SK-N-SH treated with all-trans-retinoic acid at 6 μM for 48 hours (cell line): Measurements from ENCODE around the gene MCAT.

Source experiments
- ATAC-seq: fragments of 200-7000 bp; cut with Tn5 transposase; 3 replicates; pipeline ENCODE4 v1.9.1; 2020; ENCODE audit warnings: mild to moderate bottlenecking, moderate library complexity
- ARNTL ChIP-seq: fragments of 450-650 bp; formaldehyde crosslinking; IDR thresholded peaks from 2 replicates; pipeline ENCODE4 v1.5.0; 2020; ENCODE audit warnings: low read depth, mild to moderate bottlenecking, moderate library complexity, borderline replicate concordance
- BACH2 ChIP-seq: fragments of 250-450 bp; sonication (Bioruptor Pico); IDR thresholded peaks from 2 replicates; pipeline ENCODE4 v1.9.0; 2021; ENCODE audit warnings: mild to moderate bottlenecking, borderline replicate concordance
- CSDC2 ChIP-seq: fragments of 250-450 bp; sonication (Bioruptor Pico); IDR thresholded peaks from 2 replicates; pipeline ENCODE4 v1.5.0; 2020; ENCODE audit warnings: mild to moderate bottlenecking, moderate library complexity
- ESRRG ChIP-seq: fragments of 250-450 bp; sonication (Bioruptor Pico); IDR thresholded peaks from 2 replicates; pipeline ENCODE4 v1.6.1; 2021; ENCODE audit warnings: mild to moderate bottlenecking
- GLIS3 ChIP-seq: fragments of 250-450 bp; sonication (Bioruptor Pico); IDR thresholded peaks from 2 replicates; pipeline ENCODE4 v1.5.0; 2020; ENCODE audit warnings: mild to moderate bottlenecking, moderate library complexity
- ISL1 ChIP-seq: fragments of 250-450 bp; sonication (Bioruptor Pico); IDR thresholded peaks from 2 replicates; pipeline ENCODE4 v2.1.2; 2022; ENCODE audit warnings: mild to moderate bottlenecking, moderate library complexity
- OSR1 ChIP-seq: fragments of 250-450 bp; sonication (Bioruptor Pico); IDR thresholded peaks from 2 replicates; pipeline ENCODE4 v1.8.0; 2022; ENCODE audit warnings: moderate library complexity, mild to moderate bottlenecking, inconsistent platforms
- PATZ1 ChIP-seq: fragments of 250-450 bp; sonication (Bioruptor Pico); IDR thresholded peaks from 2 replicates; pipeline ENCODE4 v1.8.0; 2020; ENCODE audit warnings: mild to moderate bottlenecking, moderate library complexity, borderline replicate concordance
- POU6F1 ChIP-seq: fragments of 250-450 bp; sonication (Bioruptor Pico); IDR thresholded peaks from 2 replicates; pipeline ENCODE4 v1.8.0; 2021; ENCODE audit warnings: low read depth, mild to moderate bottlenecking, moderate library complexity, borderline replicate concordance
- PPARA ChIP-seq: fragments of 250-450 bp; sonication (Bioruptor Pico); IDR thresholded peaks from 2 replicates; pipeline ENCODE4 v1.5.0; 2020; ENCODE audit warnings: mild to moderate bottlenecking, borderline replicate concordance
- RARB ChIP-seq: fragments of 250-450 bp; sonication (Bioruptor Pico); IDR thresholded peaks from 2 replicates; pipeline ENCODE4 v1.8.0; 2021; ENCODE audit warnings: mild to moderate bottlenecking, moderate library complexity
- SNAI2 ChIP-seq: fragments of 250-450 bp; sonication (Bioruptor Pico); IDR thresholded peaks from 2 replicates; pipeline ENCODE4 v1.5.0; 2020; ENCODE audit warnings: mild to moderate bottlenecking, moderate library complexity
- TCF4 ChIP-seq: fragments of 250-450 bp; sonication (Bioruptor Pico); IDR thresholded peaks from 2 replicates; pipeline ENCODE4 v1.8.0; 2021; ENCODE audit warnings: mild to moderate bottlenecking, moderate library complexity, borderline replicate concordance
- TOX ChIP-seq: fragments of 250-450 bp; sonication (Bioruptor Pico); IDR thresholded peaks from 2 replicates; pipeline ENCODE4 v1.8.0; 2021; ENCODE audit warnings: mild to moderate bottlenecking, moderate library complexity, borderline replicate concordance
- TSHZ2 ChIP-seq: fragments of 250-450 bp; sonication (Bioruptor Pico); IDR thresholded peaks from 2 replicates; pipeline ENCODE4 v1.5.0; 2020; ENCODE audit warnings: mild to moderate bottlenecking, moderate library complexity
- ZC3H10 ChIP-seq: fragments of 250-450 bp; sonication (Bioruptor Pico); IDR thresholded peaks from 2 replicates; pipeline ENCODE4 v1.5.1; 2021; ENCODE audit warnings: mild to moderate bottlenecking, moderate library complexity
- ZFP3 ChIP-seq: fragments of 250-450 bp; sonication (Bioruptor Pico); IDR thresholded peaks from 2 replicates; pipeline ENCODE4 v1.5.0; 2020; ENCODE audit warnings: mild to moderate bottlenecking, moderate library complexity
- ZFP30 ChIP-seq: fragments of 450-650 bp; formaldehyde crosslinking; IDR thresholded peaks from 2 replicates; pipeline ENCODE4 v1.5.0; 2022; ENCODE audit warnings: mild to moderate bottlenecking, moderate library complexity
- ZNF565 ChIP-seq: fragments of 450-650 bp; formaldehyde crosslinking; conservative IDR thresholded peaks from 2 replicates; pipeline ENCODE4 v1.5.0; 2020; ENCODE audit warnings: low read depth, mild to moderate bottlenecking, moderate library complexity
- ZNF70 ChIP-seq: fragments of 450-650 bp; formaldehyde crosslinking; IDR thresholded peaks from 2 replicates; pipeline ENCODE4 v1.5.0; 2020; ENCODE audit warnings: mild to moderate bottlenecking, moderate library complexity
- ZNF8 ChIP-seq: fragments of 450-650 bp; formaldehyde crosslinking; IDR thresholded peaks from 2 replicates; pipeline ENCODE4 v1.5.0; 2020; ENCODE audit warnings: mild to moderate bottlenecking, moderate library complexity
- TF ChIP-seq, protein P1 (sequence below): fragments of 250-450 bp; sonication (Bioruptor Pico); IDR thresholded peaks from 2 replicates; pipeline ENCODE4 v1.5.1; 2020; ENCODE audit warnings: low read depth, mild to moderate bottlenecking, moderate library complexity
- TF ChIP-seq, protein P2 (sequence below): fragments of 250-450 bp; sonication (Bioruptor Pico); IDR thresholded peaks from 2 replicates; pipeline ENCODE4 v1.5.1; 2021; ENCODE audit warnings: mild to moderate bottlenecking, moderate library complexity

The MCAT gene

DNA sequence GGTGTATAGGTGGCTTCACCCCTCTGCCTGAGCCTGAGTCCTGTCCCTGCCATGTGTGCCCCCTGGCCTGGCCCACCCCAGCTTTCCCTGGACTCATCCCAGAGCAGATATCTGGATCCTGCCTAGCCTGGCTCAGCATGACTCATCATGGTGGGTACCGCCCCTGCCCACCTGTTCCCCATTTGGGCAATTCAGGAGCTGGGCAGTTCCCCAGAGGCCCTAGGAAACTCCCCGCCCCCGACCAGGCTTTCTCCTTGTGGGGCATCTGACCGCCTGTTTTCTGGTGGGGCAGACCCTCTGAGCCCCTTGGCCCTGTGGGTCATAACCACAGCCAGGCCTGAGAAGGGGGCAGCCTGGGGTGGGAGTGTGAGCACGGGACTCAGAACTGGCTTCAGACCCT is 12.6 kb upstream of the MCAT start:
- no peak for TF ChIP-seq BACH2 (CRISPR knock-in tag)
- TF ChIP-seq, protein P1, sequence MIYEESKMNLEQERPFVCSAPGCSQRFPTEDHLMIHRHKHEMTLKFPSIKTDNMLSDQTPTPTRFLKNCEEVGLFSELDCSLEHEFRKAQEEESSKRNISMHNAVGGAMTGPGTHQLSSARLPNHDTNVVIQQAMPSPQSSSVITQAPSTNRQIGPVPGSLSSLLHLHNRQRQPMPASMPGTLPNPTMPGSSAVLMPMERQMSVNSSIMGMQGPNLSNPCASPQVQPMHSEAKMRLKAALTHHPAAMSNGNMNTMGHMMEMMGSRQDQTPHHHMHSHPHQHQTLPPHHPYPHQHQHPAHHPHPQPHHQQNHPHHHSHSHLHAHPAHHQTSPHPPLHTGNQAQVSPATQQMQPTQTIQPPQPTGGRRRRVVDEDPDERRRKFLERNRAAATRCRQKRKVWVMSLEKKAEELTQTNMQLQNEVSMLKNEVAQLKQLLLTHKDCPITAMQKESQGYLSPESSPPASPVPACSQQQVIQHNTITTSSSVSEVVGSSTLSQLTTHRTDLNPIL (CRISPR knock-in tag) = no peak
- TF ChIP-seq PPARA (CRISPR knock-in tag) = no peak
- no peak for TF ChIP-seq ZNF565 (CRISPR knock-in tag)
- TF ChIP-seq ZNF70 (CRISPR knock-in tag) = no peak
- TF ChIP-seq SNAI2 (CRISPR knock-in tag) = no peak
- no peak for TF ChIP-seq POU6F1 (CRISPR knock-in tag)
- no peak for TF ChIP-seq CSDC2 (CRISPR knock-in tag)
- TF ChIP-seq ESRRG = no peak
- TF ChIP-seq OSR1 = no peak
- no peak for TF ChIP-seq TSHZ2 (CRISPR knock-in tag)
- no peak for TF ChIP-seq ISL1 (CRISPR knock-in tag)
- TF ChIP-seq GLIS3 = no peak
- TF ChIP-seq TCF4 (CRISPR knock-in tag) = no peak
- no peak for TF ChIP-seq ARNTL
- no peak for TF ChIP-seq ZFP3 (CRISPR knock-in tag)
- TF ChIP-seq ZC3H10 (CRISPR knock-in tag) = no peak
- TF ChIP-seq, protein P2, sequence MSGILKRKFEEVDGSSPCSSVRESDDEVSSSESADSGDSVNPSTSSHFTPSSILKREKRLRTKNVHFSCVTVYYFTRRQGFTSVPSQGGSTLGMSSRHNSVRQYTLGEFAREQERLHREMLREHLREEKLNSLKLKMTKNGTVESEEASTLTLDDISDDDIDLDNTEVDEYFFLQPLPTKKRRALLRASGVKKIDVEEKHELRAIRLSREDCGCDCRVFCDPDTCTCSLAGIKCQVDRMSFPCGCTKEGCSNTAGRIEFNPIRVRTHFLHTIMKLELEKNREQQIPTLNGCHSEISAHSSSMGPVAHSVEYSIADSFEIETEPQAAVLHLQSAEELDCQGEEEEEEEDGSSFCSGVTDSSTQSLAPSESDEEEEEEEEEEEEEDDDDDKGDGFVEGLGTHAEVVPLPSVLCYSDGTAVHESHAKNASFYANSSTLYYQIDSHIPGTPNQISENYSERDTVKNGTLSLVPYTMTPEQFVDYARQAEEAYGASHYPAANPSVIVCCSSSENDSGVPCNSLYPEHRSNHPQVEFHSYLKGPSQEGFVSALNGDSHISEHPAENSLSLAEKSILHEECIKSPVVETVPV = no peak
- no peak for TF ChIP-seq TOX (CRISPR knock-in tag)
- TF ChIP-seq, all 23 proteins: peak for 0
- no peak for ATAC-seq

DNA sequence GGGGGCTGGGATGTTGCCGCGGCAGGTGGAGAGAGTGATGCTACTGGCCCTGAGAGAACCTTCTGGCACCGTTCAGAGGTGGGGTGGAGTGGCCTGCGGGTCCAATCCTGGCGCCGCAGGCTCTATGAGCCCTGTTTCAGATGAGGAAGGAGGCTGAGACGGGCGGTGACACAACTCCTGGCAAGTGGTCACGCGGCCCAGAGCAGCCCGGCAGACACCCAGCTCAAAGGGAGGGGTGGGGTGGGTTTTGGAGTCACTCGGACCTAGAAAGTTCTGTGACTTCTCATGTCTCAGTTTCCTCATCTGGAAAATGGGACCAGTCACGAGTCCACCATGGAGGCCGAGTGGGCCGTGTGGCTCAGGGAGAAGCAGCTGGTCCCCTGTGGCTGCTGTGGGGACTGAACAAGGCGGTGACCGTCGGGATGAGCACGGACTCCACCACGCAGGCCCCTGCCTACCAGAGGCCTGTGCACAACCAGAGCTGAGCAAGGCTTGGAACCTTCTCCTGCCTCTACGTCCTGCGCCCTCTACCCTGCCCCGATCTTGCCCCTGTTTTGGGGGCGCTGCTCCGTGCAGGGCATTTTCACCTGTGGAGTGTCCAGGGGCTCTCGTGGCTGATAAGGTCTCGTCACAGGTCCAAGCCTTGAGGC is 11.8 kb upstream of the MCAT start:
- no peak for TF ChIP-seq RARB (CRISPR knock-in tag)
- TF ChIP-seq POU6F1 (CRISPR knock-in tag) = no peak
- no peak for TF ChIP-seq BACH2 (CRISPR knock-in tag)
- TF ChIP-seq ZFP30 (CRISPR knock-in tag) = no peak
- no peak for TF ChIP-seq OSR1
- TF ChIP-seq ZFP3 (CRISPR knock-in tag) = no peak
- no peak for TF ChIP-seq ZNF8 (CRISPR knock-in tag)
- TF ChIP-seq ISL1 (CRISPR knock-in tag) = no peak
- TF ChIP-seq PATZ1 (CRISPR knock-in tag) = no peak
- ATAC-seq = no peak
